GM18951 (cell line): ENCODE measurements around the gene PELI1.
"Not testable (repeated sequence)": the region's sequence is repeated elsewhere in the genome, so short reads cannot be mapped to it uniquely, and the experiment has no call there.

ENCODE experiments used
- POLR2A ChIP-seq: IDR thresholded peaks from 4 replicates; pipeline ENCODE4 v1.6.1; 2011; ENCODE audit warnings: mild to moderate bottlenecking; ENCODE audit not compliant: insufficient read length, insufficient read depth; ENCODE audit errors: extremely low read depth
- in situ Hi-C: fragments of 300-500 bp; cut with MboI; formaldehyde crosslinking; loops from one replicate; pipeline ENCODE4 v1.12.0; 2022; ENCODE audit warnings: low sequenced_read_pairs, mixed read lengths, inconsistent platforms; ENCODE audit not compliant: unreplicated experiment

PELI1 gene

DNA sequence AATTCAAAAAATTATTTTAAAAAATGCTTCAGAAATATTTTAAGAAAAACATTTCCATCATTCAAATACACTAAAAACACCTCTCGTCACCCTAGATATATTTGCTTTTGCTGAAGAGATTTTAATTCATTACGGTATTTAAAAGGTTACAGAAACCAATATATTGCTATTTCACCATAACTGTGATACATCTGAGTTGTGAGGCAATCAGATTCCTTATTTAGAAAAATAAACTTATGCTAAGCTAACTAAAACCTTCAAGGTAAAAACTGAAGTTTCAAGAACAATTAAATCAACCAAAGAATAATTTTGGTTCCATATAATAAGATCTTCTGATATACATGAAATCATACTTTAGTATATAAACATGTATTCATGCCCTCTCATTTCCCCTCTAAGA, 32.8 kb downstream of the PELI1 start:
- no peak for TF ChIP-seq POLR2A
- in situ Hi-C loops: no loop called here

DNA sequence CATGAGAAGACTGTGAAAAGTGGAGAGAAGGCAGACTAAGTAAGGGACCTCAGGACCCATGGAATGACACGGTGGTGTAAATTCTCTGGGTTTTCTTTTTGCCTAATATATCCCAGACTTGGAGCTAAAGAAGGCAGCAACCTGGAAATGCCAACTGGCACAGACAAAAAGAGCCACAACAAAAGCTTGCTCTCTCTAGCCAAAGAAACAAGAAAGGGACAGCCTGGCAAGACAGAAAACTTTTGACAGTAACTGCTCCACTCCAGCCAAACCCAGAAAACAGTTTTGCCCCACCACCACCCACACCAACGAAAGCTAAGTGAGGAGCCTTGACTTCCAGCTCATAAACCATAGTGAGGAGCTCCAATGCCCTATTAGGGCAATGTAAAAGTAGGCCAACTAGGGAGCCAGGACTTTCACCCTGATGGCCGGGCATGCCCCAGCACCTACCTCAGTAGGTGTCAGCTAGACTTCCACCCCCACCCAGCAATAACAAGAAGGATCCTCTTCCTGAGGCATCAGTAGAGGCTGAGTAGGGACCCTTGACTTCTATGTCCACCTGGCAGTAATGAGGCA, 35.5 kb downstream of the PELI1 start:
- in situ Hi-C loops: no loop called here
- no peak for TF ChIP-seq POLR2A

DNA sequence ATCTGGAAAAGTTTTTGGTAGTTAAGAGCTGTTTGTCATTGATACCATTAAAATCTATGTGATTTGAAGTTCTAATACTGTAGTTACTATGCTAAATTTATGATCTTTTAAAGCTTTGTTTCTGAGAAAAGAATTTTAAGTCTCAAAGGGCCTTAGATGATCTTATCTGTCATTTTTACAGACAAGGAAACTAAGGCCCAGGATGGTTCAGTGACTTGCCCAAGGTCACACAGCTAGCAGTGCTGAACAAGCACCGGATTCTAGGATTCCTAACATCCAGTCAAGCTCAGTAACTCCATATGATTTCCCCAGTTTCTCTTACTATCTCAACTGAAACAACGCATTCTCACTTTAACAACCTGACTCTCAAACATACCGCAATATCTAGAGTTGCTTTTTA, 37.7 kb downstream of the PELI1 start:
- TF ChIP-seq POLR2A: no peak
- in situ Hi-C loops: no loop called here

DNA sequence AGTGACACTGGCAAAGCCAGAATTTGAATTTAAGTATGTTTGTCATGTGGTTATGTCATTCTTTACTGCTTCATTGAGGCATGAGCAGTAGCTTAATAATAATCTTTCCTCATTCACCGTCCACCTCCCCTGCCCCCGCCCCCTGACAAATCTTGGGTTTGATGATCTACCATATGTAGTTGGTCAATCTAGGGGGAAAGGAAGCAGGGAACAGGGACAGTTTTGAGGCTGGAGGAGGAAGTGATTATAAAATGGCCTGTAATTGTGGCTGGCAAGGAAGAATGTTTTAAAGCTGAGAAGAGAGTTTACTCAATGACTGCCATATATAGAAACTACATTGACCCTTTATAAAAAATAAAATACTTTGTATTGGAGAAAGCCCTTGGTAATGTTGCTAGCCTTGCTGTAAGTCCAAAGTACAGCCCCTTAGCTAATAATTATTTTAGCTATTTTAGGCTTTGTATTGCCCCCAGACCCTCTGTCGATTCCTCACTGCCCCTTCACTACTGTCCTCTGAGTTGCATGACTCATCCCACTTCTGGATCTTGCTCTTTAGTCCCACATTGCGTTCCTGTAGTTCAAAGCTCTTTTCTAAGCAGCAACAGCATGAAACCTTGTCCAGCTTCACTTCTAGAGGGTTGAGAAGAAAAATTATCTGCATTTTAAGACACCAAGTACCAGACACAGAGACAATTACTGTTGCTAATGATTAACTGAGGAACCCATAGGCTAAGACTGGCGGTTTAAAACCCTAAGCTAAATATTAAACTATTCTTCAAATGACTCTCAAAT, 38.4 kb downstream of the PELI1 start:
- in situ Hi-C loops: no loop called here
- no peak for TF ChIP-seq POLR2A

DNA sequence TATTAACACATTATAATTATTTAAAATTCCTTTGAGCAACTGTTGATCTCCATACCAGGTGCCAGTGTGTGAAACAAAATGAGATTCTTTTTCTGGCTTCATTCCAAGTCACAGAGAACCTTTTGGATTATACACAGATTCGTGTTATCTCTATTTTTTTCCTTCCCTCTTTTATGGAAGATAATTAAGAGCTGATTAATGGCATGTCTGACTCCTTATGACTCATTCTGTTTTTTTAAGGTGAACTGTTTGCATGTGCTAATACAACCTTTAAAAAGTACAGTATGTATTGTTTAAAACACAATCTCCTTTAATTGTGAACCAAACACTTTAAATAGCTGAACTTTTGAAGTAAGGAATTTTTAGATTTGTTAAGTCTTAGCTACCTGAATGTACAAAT, 39.3 kb downstream of the PELI1 start:
- in situ Hi-C loops: no loop called here
- TF ChIP-seq POLR2A: no peak

DNA sequence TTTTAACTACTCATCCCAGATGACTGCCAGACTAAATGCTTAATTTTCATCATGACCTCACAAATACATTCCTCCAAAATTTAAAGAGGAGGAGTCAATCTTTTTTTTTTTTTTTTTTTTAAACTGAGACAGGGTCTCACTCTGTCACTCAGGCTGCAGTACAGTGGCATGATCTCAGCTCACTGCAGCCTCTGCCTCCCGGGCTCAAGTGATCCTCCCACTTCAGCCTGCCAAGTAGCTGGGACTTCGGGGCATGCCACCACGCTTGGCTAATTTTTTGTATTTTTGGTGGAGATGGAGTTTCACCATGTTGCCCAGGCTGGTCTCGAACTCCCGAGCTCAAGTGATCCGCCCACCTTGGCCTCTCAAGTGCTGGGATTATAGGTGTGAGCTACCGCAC, 41.5 kb downstream of the PELI1 start:
- in situ Hi-C loops: not testable (repeated sequence)

DNA sequence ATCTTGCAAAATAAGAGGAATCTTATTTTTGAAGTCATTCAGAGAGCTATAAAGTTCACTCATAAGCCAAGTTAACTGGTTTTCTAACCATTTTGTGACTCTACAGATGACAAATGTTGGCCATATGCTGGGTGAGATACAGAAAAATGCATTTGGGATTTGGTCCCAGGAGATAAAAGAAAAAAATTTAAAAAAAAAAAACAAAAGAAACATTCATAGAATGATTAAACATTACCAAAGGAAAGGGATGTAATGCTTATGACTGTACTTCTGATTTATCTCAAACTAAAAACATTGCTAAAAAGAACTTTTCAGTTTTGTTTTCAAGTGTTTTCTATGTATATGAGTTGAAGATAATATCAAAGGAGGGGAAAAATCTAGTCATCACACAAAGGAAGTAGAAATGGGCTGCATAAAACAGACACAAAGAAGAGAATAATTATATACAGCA, 43.1 kb downstream of the PELI1 start:
- no peak for TF ChIP-seq POLR2A

DNA sequence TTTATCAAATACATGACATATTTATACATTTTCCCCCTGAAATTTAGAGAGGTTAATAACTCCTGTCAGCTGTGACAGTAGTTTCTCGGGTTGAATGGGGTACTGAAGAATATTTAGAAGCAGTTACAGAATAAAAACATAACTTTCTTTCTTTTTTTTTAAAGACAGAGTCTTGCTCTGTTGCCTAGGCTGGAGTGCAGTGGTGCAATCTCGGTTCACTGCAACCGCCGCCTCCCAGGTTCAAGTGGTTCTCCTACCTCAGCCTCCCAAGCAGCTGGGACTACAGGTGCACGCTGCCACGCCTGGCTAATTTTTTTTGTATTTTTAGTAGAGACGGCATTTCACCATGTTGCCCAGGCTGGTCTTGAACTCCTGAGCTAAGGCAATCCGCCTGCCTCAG, 43.6 kb downstream of the PELI1 start:
- in situ Hi-C loops: not testable (repeated sequence)

More for the DNA sequence above, 43.1 kb downstream of the PELI1 start:
- in situ Hi-C loops: no loop called here

DNA sequence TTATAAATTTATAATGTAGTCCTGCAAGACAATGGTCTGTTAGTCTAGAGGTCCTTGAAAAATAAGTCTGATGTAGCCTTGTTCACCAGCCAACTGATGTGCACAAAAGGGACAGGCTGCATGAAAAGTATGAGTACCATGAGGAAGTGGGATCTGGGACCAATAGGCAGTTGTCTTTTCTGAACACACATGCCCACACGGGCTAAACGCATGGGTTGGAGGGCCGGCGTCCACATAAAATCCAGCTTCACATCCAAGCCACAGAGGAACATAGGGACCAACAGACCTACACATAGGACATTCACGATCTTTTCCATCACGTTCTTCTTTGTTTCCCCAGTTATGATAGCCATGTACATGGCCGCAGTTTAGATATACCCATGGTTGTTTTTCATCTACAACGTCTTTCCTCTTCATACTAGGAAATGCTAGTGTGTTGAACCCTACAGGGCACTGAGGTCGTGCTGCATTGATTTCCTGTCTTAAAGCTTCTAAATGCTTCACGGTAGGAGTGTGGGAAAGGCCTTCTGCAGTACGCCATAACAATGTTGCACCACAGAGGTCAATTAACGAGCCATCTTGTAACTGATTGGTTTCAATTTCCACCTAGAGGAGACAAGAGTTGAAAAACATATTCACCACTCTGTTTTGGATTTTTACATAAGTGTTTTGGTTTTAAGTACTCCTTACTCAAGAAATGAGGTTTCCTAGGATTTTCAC, 49.4 kb downstream of the PELI1 start:
- no peak for TF ChIP-seq POLR2A
- in situ Hi-C loops: no loop called here

DNA sequence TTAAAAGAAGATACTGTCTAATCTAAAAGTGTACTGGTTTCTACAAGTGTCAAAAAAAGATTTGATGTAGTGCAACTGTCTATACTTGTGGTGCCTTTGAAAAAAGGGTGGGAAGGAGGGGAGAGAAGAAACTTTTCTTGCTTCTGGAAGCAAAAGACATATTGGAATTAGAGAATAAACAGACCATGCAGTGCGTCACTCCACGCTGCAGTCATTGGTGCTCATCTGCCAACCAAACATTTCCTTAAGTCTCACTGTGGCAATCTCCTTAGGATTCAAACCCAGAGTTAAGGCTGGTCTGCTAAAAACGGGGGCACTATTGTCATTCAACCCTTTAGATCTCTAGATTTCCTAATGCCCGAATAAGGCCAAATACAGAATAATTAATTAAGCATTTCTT, 50.9 kb downstream of the PELI1 start:
- in situ Hi-C loops: no loop called here
- no peak for TF ChIP-seq POLR2A

DNA sequence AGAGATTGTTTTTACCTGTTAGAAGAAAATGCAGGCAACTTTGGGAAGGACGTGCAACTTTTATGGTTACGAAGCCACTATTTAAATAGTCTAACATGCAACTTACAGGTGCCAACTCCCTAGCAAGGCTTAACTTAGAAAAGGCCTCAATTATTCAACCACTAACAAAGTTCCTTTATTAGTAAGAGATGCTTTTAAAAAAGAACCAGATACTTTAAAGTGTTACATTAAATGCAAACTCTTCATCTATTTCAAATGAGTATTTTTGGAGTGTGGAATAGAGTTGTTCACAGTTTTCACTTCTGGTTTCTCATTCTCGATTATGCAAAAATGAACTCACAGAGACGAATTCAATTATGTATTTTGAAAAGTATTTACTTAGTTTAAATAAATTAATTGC, 51.7 kb downstream of the PELI1 start:
- in situ Hi-C loops: no loop called here
- TF ChIP-seq POLR2A: no peak

DNA sequence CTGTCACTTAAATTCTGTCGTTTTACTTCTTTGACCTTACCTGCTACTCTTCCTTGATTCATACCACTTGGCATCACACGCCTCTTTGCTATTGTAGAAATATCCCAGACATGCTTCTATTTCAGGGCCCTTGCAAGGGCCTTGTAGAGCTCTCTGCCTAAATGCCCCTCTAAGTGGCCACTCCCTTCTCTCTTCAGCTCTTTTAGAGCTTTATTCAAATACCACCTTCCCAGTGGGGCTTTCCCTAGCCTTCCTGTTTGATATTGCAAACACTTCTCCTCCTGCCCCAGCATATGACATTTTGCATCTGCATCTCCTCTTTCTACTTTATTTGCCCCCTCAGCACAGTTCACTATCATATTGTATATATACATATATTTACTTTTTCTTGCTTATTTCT, 54.0 kb downstream of the PELI1 start:
- in situ Hi-C loops: no loop called here
- no peak for TF ChIP-seq POLR2A

DNA sequence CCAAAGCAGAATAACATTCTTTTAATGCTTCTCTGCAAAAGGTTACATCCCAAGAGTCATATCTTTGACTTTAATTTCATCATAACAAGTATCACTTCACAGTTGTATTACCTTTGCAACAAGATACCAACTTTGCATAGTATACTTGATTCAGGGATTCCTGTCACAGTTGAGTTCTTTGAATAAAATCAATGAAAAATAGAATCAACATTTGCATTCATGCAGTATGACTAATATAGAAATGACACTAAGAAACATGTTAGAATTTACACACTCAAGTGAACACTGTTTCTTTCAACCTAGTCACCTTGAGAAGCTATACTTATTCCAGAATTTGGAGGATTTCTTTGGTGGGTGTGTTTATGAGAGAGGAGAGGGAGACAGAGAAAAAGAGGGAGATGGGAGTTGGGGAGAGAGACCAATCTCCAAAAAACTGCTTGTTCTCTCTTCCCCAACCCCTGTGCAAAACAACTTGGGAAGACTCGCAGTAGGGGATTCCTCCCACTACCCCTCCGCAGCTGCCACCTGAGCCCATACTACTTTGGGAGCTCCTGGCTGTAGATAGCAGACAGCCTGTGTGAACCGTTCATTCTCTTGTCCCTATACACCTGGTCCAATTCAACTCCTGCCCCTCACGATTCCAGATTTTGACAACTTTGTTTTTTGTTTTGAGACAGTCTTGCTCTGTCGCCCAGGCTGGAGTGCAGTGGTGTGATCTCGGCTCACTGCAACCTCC, 57.7 kb downstream of the PELI1 start:
- TF ChIP-seq POLR2A: no peak
- in situ Hi-C loops: no loop called here
